Right lobe of liver (tissue), 4 donors: ENCODE data around the gene CDCA4.

ENCODE experiments used
- POLR2A ChIP-seq: fragments of 450-650 bp; IDR thresholded peaks from one replicate; pipeline ENCODE4 v1.6.1; 2017; ENCODE audit warnings: antibody characterized with exemption, mild to moderate bottlenecking
- TF ChIP-seq, protein P1 (sequence below), 4 donors: fragments of 200-600 bp in 3 of 4; fragments of 450-650 bp in 1 of 4; IDR thresholded peaks; one replicate each; pipeline versions ENCODE4 v1.5.1 to v1.8.0; 2016 to 2022; ENCODE audit warnings: antibody characterized with exemption in 4 of 4, mild to moderate bottlenecking in 2 of 4
- donor health status: DM: no; HTN: no; CAD: no.
- donor health status: DM: no; HTN: no; CAD: no.
- donor health status: DM: no; HTN: yes; CAD: no.

DNA sequence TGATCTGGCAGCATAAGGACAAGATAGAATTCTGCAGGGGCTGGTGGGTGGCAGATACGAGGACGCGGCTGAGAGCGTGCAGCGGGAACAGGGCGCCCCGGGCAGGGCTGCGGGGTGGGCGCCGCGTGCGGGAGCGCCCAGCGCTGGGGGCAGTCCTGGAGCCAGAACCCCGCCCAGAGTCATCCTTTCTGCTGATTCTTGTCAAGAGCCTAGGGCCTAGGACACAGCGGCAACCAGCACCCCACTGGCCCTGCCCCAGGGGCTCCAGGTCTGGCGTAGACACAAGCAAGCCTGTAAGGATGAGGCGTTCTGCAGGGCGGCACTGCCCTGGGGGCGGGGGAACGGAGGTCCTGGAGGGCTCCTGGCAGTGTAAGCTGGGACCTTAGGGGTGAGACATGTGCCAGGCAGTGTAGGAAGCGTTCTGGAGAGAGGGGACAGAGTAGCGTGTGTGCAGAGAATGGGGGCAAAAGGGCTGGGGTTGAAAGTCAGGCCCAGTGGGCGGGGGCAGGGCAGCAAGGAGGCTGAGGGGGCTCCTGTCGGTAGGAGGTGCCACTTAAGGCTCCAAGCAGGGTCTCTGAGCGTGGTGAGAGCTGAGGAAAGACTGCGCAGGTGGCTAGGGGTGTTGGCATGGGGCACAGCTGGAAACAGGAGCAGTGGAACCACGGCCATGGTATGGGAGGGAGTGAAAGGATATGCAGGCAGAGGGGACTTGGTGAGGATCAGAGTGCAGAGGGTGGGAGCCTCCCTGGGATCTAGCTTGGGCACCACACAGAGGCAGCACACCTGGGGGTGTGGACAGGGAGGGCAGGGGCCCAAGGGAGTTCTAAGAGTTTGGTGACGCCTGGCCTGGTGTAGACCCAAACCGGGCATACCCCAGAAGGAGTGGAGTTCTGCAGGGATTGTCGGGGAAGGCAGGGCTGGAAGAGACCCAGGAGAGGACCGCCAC lies 41.9 kb downstream of the CDCA4 start:
- TF ChIP-seq, protein P1, sequence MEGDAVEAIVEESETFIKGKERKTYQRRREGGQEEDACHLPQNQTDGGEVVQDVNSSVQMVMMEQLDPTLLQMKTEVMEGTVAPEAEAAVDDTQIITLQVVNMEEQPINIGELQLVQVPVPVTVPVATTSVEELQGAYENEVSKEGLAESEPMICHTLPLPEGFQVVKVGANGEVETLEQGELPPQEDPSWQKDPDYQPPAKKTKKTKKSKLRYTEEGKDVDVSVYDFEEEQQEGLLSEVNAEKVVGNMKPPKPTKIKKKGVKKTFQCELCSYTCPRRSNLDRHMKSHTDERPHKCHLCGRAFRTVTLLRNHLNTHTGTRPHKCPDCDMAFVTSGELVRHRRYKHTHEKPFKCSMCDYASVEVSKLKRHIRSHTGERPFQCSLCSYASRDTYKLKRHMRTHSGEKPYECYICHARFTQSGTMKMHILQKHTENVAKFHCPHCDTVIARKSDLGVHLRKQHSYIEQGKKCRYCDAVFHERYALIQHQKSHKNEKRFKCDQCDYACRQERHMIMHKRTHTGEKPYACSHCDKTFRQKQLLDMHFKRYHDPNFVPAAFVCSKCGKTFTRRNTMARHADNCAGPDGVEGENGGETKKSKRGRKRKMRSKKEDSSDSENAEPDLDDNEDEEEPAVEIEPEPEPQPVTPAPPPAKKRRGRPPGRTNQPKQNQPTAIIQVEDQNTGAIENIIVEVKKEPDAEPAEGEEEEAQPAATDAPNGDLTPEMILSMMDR (IDR thresholded peaks at IDR 0.05), result no peak
- no peak for TF ChIP-seq POLR2A
